Breast epithelium (tissue), 3 donors: ENCODE results near the gene NSFL1C.

ENCODE experiments used
- CTCF ChIP-seq, 3 donors: fragments of 450-650 bp; IDR thresholded peaks; one replicate each; pipeline ENCODE4 v1.5.1; 2016 to 2017; ENCODE audit warnings: antibody characterized with exemption in 3 of 3, mild to moderate bottlenecking in 3 of 3, moderate library complexity in 3 of 3
- POLR2AphosphoS5 ChIP-seq, 3 donors: sonication (generic); formaldehyde crosslinking; IDR thresholded peaks; one replicate each; pipeline ENCODE4 v1.6.1; 2017; ENCODE audit warnings: antibody characterized with exemption in 3 of 3

GRCh38 chr20:1457992-1458391 is 8.7 kb downstream of the NSFL1C start:
- no peak for TF ChIP-seq CTCF (IDR thresholded peaks at IDR 0.05)
- no peak for TF ChIP-seq POLR2AphosphoS5 (IDR thresholded peaks at IDR 0.05)
